Measurements from ENCODE around the gene TENM4. TPM values are rescaled to one million over a fixed set of nuclear protein-coding genes. Genes with fewer than 3 reads are reported as not detected.

The TENM4 gene
- total RNA-seq, 1 donor from 2014 or later = 7.3 TPM

DNA sequence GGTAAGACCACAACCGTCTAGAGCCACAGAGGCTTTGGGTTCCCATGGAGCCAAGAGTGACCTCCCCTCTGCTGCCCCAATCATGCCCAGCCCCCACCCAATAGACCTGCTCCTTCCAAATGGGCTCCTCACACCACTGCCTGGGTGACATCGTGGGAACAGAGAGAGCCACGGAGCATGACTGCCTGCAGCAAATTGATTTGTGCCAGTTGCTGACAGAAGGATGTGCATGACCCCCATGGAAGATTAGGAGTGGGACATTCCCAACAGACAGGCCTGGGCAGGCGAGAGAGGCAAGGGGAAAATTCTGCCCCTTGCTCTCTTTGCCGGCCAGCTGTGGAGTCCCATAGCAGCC, 88.5 kb downstream of the TENM4 start:
- no peak for DNase-seq (ENCODE audit: extremely low read depth, low read depth, low spot score)

DNA sequence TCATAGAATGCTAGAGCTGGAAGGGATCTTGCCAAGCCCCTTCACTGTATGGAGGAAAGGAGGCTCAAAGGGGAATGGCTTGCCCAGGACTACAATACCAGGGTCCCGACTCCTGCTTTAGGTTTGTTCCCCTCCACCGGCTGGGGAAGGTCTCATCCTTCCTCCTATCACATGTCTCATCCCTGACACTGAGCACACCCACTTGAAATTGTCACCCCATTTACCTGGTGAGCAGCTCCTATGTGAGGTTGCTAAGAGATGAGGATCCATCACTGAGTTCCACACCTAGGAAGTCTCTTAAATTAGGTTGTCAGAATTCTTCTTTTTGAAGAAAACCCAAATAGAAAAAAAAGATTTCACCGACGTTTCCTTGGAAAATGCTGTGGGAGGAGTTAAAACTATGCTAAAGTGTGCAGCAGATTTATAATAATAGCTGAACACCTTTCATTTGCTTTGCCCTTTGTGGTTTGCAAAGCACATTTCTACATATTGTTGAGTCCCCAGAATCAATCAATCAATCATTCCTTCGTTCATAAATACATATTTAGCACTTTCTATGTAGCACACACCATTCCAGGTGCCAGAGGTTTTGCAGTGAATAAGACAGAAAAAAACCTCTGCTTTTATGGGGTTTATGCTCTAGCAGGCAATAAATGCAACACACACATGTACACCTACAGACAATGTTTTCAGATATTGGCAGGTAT, 91.7 kb downstream of the TENM4 start:
- DNase-seq (ENCODE audit: extremely low read depth, low read depth, low spot score) = no peak

DNA sequence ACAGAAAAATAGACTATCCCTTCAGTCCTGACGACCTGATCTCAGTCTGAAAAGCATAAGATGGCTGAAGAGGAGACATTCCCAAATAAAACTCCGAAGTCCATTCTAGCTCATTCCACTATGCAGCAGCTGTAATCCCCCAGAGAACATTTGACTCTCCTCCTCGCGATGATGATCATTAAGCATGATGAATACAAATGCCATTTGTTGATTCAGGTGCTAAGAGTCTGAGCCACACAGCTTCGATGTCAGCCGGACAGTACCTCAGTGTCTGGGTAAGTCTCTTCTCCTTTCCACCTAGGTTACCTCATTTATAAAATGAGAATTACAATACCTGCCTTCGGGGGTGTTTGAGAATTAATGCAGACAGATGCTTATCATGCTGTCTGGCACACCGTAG, 94.8 kb downstream of the TENM4 start:
- DNase-seq (ENCODE audit: extremely low read depth, low read depth, low spot score) = no peak

DNA sequence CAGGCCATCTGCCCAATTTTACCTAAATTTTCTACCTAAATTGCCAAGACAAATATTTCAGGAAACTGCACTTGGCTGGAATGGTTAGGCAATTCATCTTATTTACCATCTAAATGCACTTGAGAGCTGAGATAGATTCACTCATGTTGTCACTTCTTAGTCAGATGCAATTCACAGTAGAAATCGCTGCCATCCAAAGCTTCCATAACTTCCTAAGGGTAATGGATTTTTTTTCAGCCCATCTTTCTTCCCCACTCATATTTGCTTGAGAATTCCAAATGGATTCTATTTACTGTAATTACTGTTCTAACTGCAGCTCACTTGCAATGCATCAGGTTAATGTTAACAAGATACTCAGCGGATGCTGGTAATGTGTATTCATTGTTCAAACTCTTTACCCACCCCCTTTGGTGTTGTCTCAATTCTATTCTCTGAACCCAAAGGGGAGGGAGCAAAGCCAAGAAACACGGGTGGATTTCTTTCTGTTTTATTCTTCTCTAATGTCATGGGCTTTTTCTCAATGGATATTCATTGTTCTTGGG, 96.0 kb downstream of the TENM4 start:
- no peak for DNase-seq (ENCODE audit: extremely low read depth, low read depth, low spot score)

DNA sequence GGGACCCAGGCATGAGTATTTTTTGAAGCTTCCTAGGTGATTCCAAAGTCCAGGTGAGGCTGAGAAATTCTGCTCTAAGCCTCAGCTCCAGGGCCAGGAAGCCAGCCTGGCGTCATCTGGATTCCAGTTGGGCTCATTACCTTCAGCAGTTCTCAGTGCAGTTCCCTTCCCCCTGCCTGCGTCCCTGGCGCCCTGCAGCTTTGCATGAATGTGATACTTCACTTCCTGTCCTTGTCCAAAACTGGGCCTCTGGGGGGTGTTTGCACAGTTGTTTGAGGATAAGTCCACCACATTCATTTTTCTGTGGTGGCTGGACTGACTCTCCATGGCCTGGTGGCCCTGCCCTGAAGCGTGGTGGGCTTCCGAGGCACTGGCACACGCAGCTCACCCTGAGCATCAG, 98.1 kb downstream of the TENM4 start:
- DNase-seq (ENCODE audit: extremely low read depth, low read depth, low spot score) = no peak

DNA sequence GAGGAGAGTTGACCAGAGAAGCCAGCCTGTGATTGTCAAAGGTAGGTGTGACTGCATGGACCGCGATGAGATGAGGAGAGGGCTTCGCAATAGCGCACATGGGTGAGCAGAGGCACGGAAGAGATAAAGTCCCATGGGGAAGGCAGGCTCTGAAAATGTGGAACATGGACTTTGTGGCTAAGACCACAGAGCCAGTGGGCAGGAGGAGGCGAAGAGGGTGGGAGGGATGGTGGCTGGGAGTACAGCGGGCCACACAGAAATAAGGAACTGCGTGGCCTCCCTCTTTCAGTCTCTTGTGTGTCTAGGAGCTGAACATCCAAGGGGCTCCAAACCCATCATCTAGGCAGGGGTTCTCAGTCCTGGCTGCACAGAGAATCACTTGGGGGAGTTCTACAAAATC, 98.6 kb downstream of the TENM4 start:
- DNase-seq (ENCODE audit: extremely low read depth, low read depth, low spot score) = no peak

DNA sequence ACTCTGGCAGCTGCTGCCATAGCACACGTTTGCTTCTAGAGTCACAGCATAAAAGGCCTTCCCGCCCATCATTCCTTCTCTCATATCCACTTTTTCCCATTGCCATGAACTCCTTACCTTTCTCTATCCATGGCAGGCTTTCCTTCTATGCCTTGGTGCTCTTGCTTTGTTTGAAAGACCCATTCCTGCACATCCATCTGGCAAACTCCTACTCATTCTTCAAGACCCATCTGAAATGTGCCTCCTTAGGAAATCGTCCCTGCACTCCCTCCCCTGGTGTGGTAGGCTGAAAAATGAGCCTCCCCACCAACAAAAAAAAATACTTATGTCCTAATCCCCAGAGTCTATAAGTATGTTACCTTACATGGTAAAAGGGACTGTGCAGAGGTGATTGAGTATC, 100.3 kb downstream of the TENM4 start:
- no peak for DNase-seq (ENCODE audit: extremely low read depth, low read depth, low spot score)

DNA sequence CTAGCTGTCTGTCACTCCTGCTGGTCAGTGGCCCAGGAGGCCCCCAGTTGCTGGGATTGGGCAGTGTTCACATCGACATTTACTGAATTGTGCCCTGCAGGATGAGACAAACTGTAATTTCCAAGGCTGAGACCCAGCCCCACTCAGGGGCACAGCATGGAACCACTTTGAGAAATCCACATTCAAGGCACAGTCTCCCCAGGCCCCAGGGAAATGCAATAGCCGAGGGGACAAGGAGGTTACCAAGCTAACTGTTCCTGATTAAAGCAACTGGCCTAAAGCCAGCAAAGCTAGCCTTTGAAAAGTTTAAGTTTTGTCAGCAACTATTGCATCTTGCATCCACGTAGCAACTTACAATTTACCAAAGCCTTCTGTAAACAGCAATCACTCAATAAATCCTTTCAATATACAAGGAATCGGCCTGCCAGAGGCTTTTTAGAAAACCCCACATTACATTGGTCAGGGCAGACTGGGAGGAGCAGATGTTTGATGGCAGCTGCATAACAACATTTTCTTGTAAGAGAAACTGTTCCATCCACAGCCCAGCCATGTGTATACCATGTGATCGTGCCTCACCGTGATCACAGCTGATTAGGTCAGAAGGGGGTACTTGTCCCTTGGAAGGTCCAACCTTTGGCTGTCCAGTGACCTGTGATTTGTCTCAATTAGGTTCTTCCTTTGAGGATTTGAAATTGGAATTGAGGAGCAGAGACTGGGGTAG, 103.9 kb downstream of the TENM4 start:
- DNase-seq (ENCODE audit: extremely low read depth, low read depth, low spot score) = no peak

DNA sequence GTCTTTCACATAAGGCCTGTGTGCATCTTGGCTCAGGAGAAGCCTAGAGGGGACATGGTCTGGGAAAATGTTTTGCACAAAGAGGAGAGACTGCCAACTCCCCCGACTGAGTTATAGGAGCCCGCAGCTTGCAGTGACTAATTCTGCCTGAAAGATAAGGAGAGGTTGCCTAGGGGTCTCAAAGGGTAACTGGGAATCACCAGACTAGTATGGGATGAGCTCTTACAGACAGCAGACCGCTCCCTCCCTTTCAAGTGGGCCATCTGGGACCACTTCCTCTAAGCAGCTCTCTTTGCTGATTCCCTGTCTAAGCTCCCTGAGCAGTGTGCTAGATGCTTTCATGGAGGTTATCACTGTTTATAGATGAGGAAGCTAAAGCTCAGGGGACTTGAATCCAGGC, 105.1 kb downstream of the TENM4 start:
- DNase-seq (ENCODE audit: extremely low read depth, low read depth, low spot score) = no peak

DNA sequence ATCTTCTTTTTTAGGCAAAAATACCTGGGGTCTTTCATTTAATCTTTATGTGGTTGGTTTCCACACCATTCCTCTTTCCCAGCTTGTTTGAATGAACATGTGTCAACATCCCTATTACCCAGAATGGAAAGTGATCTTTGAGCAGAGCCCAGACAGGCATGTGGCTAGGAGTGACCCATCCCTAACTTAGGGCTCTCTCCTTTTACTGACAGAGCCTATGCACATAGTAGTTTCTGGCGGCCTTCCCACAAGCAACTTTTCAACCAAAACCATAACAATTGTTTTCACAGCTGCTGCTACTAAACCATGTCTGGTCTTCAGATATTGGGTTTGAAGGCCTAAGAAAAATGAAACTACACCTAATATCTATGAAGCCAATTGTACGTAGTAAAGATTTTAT, 107.5 kb downstream of the TENM4 start:
- DNase-seq (ENCODE audit: extremely low read depth, low read depth, low spot score) = no peak

DNA sequence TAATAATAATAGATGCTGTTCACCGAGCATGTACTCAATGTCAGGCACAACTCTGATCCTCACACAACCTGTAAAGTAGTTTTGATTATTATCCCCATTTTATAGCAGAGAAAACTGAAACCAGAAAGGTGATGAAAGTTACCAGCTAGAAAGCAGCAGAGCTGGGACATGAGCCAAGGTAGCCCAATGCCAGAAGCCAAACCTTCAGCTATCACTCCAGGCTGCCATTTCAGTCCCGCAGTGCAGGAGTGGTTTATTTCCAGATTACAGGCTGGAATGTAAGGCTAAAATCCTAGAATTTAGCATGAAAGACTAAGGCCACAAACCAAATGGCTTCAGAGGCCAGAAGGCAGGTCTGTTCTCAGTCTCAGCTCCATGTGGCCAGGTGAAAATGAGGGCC, 108.8 kb downstream of the TENM4 start:
- no peak for DNase-seq (ENCODE audit: extremely low read depth, low read depth, low spot score)

DNA sequence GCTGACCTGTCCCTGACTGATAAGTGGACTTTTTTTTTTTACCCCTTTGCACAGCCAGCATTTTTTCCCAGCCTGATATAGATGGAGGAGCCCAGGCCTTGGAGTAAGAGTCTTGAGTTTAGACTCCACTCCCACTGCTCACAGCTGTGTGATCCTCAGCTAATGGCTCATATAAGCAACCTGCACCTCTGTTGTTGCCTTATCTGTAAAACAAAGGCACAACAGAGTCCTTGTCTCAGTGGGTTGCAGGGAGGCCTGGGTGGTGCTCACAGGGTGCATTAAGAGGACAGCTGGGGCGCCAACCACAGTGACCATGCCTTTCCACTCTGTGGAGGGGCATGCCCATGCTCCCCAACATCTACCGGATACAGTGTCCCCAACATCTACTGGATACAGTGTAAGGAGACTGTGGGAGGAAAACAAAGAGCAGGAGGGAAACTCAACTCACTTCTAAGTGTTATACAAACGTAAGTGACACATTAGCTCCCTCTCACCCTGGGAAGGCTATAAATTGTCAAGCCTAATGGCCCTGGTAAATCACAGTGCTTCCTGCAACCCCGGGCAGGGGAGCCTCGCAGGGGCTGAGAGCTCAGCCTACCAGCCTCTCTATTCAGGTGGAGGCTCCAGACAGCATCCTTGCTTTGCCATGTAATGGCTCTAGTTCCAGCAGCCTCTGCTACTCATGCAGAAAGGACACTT, 109.5 kb downstream of the TENM4 start:
- no peak for DNase-seq (ENCODE audit: extremely low read depth, low read depth, low spot score)

DNA sequence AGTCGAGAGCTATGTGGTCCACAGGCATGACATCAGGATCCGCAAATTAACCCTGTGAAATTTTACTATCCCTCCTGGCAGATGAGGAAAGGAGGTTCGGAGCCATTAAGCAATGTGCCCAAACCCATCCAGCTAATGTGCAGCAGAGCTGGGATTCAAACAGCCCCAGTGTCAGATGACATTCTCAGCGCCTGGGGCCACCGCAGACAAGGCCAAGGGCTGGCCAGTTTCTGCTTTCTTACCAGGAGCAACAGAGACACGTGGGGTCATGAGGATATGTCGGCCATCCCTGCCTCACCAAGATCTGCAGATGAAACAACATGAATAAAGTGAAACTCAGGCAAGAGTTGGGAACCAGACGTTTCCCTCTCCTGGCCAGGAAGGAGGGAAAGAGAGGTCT, 110.2 kb downstream of the TENM4 start:
- DNase-seq (ENCODE audit: extremely low read depth, low read depth, low spot score) = no peak

DNA sequence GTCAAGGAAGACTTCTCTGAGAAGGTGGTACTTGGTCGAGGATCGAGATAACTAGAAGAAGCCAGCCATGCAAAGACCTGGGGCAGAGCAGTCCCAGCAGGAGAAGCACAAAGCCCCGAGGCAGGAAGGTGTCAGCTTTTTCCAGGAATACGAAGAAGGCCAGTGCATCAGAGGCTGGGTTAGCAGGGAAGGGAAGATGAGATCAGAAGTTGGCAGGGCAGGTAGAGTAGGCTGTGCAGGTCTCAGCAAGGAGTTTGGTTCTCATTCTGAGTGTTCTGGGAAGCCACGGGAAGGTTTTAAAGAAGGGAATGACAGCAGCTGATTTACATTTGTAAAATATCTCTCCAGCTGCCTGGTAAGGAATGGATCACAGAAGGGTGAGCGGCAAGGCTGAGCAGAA, 111.3 kb downstream of the TENM4 start:
- no peak for DNase-seq (ENCODE audit: extremely low read depth, low read depth, low spot score)

DNA sequence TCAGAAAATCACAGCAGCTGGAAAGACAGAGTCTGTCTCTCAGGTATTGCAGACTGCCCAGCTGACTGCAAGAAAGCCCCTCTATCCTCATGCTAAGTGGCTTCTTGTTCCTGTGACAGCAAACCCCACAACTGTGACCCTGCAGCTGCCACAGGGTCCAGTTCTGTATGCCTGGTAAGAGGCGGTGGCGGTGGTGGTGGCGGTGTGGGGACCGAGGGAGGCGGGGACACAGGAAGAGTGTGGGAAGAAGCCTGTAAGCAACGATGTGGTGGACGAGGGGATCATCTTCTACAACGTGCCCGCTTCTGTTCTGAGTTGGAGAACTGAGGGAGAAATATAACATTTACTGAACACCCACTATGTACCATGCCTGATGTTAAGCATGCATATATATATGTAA, 112.4 kb downstream of the TENM4 start:
- DNase-seq (ENCODE audit: extremely low read depth, low read depth, low spot score) = no peak

DNA sequence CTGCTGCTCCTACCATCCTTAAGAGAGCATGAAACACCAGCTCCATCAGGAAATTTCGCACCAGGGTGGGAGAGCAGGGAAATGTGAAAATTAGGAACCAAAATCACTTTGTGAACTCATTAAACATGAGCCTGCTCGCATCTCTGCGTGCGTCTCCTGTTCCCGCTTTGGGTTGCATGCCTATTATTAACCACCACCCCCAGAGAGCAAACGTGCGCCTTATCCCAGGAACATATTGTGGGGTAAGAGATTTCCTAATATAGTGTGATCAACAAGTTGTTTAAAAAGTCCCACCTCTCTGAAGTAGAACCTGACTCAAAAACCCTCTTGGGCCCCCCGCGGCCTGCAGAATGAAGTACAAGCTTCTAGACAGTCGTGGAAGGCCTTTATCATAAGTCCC, 115.0 kb downstream of the TENM4 start:
- no peak for DNase-seq (ENCODE audit: extremely low read depth, low read depth, low spot score)

DNA sequence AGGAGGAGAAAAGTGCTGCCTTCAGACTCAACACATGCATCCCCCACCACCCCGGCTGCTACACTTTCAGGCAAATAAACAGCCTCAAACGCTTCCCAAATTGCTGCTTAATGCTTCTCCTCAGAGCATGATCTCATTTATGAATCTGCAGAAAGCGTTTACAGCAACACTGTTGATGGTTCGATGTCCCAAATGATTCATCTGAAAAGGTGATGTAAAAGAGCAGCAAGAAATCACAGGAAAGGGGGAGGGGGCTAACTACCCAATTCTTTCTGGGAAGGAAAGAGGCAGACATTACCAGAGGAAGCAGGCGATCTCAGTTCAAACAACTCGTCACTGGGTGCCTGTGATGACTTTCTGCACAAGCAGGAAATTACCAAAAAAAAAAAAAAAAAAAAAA, 119.6 kb downstream of the TENM4 start:
- DNase-seq (ENCODE audit: extremely low read depth, low read depth, low spot score) = no peak

DNA sequence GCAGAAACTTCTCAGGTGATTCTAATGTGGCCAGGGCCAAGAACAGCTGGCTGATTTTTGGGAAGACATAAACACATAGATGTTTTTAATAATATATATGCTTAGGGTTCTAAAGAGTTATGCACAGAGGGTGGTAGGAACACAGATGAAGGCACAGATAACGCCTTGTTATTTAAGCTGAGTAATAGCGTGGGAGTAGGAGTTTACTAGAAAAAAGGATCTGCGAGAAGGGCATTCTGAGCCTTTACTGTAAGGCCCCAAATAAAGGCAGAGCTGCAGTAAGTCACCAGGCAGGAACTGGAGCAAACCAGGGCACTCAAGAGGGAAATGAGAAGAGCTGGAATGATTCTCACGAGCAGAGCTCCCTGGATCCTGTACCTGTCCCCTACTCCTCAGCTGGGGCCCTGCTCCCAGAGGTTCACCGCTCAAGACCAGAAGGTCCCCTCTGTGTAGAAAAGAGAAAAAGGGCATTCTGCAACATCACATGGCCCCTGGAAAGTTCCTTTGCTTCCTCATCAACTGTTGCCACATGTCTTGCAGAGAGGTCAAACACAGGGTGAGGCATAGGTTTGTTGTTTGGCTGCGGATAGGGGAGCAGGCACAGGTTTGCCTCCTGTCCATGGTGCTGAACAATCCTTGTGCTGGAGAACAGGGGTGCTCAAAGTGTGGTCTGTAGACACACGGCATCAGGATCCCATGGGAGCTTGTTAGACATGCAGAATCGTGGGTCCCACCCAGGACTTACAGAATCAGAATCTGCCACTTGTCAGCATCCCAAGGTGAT, 125.7 kb downstream of the TENM4 start:
- DNase-seq (ENCODE audit: extremely low read depth, low read depth, low spot score) = no peak

DNA sequence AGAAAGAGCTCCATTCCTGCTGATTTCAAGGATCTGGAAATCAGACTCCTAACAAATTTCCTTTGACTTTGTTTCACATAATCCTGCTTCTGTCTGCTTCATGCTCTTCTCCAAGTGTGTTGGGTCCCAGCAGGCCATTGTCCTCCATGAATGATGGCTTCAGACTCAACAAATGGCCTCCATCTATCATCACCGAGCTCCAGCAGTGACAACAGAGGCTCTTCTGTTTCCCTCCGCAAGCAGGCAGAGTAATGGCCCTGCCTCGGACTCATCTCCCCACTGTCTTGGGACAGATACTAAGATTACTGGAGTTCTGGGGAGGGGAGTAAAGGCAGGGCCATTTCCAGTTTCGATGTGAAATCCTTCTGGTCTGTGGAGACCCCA, 127.3 kb downstream of the TENM4 start:
- DNase-seq (ENCODE audit: extremely low read depth, low read depth, low spot score) = no peak

DNA sequence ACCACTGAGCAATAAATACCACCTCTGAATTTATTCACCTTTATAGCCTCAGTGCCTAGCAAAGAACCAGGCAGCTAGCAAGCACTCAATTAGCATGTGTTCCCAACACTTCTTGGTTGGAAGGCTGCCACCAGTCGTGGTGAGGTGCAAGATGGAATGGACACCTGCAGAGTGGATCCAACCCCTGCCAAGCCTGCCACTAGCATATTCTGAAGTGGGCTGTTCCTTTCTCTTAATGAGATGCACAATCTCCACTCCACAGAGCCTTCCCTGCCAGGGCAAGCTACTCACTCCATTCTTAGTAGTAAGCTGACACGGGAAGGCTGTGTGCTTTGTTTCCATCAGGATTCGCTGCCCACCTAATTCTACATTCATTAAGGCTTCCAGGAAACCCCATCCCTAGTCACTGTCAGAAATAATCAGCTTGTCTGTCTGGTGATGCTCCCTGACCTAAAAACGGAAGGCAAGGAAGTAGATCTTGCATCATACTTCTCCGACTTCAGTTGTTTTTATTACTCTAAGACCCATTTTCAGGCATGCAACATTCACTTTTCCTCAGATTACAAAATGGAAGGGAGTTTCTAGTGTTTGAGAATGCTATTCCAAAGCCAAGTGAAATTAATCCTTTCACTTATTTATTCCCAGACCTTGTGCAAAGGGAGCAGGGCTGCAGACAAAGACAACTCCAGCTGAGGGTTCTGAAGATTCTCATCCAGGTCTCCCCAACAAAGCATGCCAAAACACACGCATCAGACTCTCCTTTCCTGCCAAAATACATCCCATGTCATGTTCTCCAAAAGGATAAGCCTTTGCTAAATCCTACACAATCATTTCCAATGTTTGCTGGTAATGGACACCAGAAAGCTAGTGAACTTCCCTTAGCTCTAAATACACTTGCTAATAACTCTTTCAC, 128.0 kb downstream of the TENM4 start:
- no peak for DNase-seq (ENCODE audit: extremely low read depth, low read depth, low spot score)

All from glomerular endothelial cell (primary cell).